ENCODE data around the gene NFIB. TPM values are rescaled to one million over a fixed set of nuclear protein-coding genes. Genes with fewer than 3 reads are reported as not detected.

Gene NFIB
- total RNA-seq, 2 donors from 2014 or later = 47.0 to 65.9 TPM

GRCh38 chr9:14131356-14132088 lies 182.4 kb downstream of the NFIB start:
- intact Hi-C loops (cut with DNase I) = no loop called here
- WGBS, 2 donors = 30 to 47% methylated on average over 11 of the region's 11 CpGs
- H3K9me3 ChIP-seq = no peaks in the 10 kb centered on the region
- H3K27me3 ChIP-seq = no peaks in the 10 kb centered on the region
- H3K36me3 ChIP-seq (replicated peaks in 1 of 2; ENCODE audit: insufficient read depth in 1 of 2, low read depth in 2 of 2) = no peaks in the 10 kb centered on the region
- peak in 3 of 4 donors; percentile 22 to 67 (median 52) for DNase-seq
- H3K4me1 ChIP-seq = peaks cover 7% of the 10 kb centered on the region
- no peak for TF ChIP-seq POLR2A (IDR thresholded peaks at IDR 0.05)
- TF ChIP-seq CTCF (IDR thresholded peaks at IDR 0.05) = no peak
- peak; percentile 75 for ATAC-seq
- H3K4me3 ChIP-seq = no peak overlapping the region
- H3K27ac ChIP-seq = peak overlapping the region in 3 of 4 donors; percentile 19 to 58 (median 21)

DNA sequence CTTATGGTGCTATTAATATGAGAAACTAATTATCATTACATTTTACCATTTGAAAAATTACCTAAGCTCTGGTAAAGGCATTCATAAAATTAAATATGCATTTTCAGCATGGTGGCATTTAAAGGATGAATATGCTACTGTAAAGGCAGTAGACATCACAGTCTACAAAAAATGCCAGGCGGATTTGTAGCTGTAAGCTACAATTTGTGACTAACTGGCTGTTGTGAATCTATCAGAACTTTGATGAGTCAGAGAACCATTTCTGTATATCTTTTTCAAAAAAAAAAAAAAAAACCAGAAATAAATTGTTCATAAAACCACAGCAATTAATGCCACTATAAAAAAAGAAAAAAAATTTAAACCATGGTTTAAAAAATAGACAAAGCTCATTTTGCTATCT lies 186.3 kb downstream of the NFIB start:
- Histone ChIP-seq H3K4me3 (no peak overlapping the region), H3K4me1 (peaks cover 7% of the 10 kb centered on the region), H3K9me3 (no peaks in the 10 kb centered on the region), H3K27ac (no peak overlapping the region), H3K36me3 (replicated peaks in 1 of 2; ENCODE audit: insufficient read depth in 1 of 2, low read depth in 2 of 2) (no peaks in the 10 kb centered on the region), H3K27me3 (no peaks in the 10 kb centered on the region)
- no peak for TF ChIP-seq POLR2A (IDR thresholded peaks at IDR 0.05)
- no peak for TF ChIP-seq CTCF (IDR thresholded peaks at IDR 0.05)
- DNase-seq (no peak), ATAC-seq (no peak)
- intact Hi-C loops (cut with DNase I) = no loop called here
- WGBS, 2 donors = 84 to 95% methylated on average over 1 of the region's 1 CpG

- no peak for ATAC-seq
- intact Hi-C loops (cut with DNase I) = no loop called here
- H3K27me3 ChIP-seq = no peaks in the 10 kb centered on the region
- peaks cover 4 to 11% of the 10 kb centered on the region in 2 donors for H3K36me3 ChIP-seq (replicated peaks in 1 of 2; ENCODE audit: insufficient read depth in 1 of 2, low read depth in 2 of 2)
- TF ChIP-seq CTCF (IDR thresholded peaks at IDR 0.05) = no peak
- WGBS, 2 donors = 88 to 91% methylated on average over 2 of the region's 2 CpGs
- H3K4me3 ChIP-seq = no peak overlapping the region
- H3K9me3 ChIP-seq = no peaks in the 10 kb centered on the region
- H3K27ac ChIP-seq = no peak overlapping the region
- no peak for DNase-seq
- H3K4me1 ChIP-seq = no peaks in the 10 kb centered on the region
Observed at GRCh38 chr9:14119694-14120514, 194.0 kb downstream of the NFIB start.

- Histone ChIP-seq H3K4me3 (no peak overlapping the region), H3K27me3 (no peaks in the 10 kb centered on the region), H3K4me1 (peaks cover 5% of the 10 kb centered on the region), H3K9me3 (no peaks in the 10 kb centered on the region), H3K36me3 (replicated peaks in 1 of 2; ENCODE audit: insufficient read depth in 1 of 2, low read depth in 2 of 2) (peaks cover 6 to 11% of the 10 kb centered on the region in 2 donors), H3K27ac (no peak overlapping the region)
- WGBS, 2 donors = 93 to 97% methylated on average over 6 of the region's 6 CpGs
- TF ChIP-seq CTCF (IDR thresholded peaks at IDR 0.05) (no peak), POLR2A (IDR thresholded peaks at IDR 0.05) (no peak)
- intact Hi-C loops (cut with DNase I) = no loop called here
- no peak for DNase-seq
- no peak for ATAC-seq
Observed at GRCh38 chr9:14112226-14112625, 201.7 kb downstream of the NFIB start.

Data from body of pancreas (tissue), 4 donors.